Dedifferentiated amniotic fluid mesenchymal stem cell (primary cell): ENCODE data around the gene MRTFA.
"Not testable (repeated sequence)": the region's sequence is repeated elsewhere in the genome, so short reads cannot be mapped to it uniquely, and the experiment has no call there.

Experiments used
- DNase-seq: peaks from one replicate; pipeline ENCODE4 v3.0.0-alpha.2; 2016; ENCODE audit errors: extremely low spot score

MRTFA gene

DNA sequence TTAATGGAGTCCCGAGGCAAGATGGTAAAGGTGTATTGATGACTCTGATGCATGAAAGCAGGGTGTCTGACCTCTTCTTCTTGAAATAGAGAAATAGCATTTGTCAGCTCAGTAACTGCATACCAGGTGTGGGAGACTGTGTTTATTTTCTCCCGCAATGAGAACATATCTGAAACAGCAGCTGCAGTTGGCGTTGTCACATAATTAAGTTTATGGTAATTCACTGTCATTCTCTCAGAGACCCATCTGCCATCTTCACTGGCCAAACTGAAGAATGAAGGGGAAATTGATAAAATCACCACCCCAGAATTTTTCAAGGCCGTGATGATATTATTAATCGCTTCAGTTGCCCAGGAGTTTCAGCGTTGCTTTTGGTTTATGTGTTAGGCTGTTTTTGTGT, 22.6 kb upstream of the MRTFA start:
- DNase-seq = no peak

DNA sequence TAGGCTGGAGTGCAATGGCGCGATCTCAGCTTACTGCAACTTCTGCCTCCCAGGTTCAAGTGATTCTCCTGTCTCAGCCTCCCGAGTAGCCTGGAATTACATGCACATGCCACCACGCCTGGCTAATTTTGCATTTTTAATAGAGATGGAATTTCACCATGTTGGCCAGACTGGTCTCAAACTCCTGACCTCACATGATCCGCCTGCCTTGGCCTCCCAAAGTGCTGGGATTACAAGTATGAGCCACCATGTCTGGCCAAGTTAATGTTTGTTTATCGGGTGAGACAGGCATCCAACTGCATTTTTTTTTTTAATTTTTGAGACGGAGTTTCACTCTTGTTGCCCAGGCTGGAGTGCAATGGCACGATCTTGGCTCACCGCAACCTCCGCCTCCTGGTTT, 20.1 kb upstream of the MRTFA start:
- not testable (repeated sequence) for DNase-seq

DNA sequence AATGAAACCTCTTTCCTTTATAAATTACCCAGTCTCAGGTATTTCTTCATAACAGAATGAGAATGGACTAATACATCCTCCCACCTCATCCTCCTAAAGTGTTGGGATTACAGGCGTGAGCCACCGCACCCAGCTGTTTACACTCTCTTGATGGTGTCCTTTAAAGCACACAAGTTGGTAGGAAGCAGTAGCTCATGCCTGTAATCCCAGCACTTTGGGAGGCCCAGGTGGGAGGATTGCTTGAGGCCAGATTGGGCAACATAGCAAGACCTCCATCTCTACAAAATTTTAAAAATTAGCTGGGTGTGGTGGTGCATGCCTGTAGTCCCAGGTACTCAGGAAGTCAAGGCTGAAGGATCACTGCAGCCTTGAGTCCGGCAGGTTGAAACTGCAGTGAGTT, 19.4 kb upstream of the MRTFA start:
- DNase-seq = not testable (repeated sequence)

DNA sequence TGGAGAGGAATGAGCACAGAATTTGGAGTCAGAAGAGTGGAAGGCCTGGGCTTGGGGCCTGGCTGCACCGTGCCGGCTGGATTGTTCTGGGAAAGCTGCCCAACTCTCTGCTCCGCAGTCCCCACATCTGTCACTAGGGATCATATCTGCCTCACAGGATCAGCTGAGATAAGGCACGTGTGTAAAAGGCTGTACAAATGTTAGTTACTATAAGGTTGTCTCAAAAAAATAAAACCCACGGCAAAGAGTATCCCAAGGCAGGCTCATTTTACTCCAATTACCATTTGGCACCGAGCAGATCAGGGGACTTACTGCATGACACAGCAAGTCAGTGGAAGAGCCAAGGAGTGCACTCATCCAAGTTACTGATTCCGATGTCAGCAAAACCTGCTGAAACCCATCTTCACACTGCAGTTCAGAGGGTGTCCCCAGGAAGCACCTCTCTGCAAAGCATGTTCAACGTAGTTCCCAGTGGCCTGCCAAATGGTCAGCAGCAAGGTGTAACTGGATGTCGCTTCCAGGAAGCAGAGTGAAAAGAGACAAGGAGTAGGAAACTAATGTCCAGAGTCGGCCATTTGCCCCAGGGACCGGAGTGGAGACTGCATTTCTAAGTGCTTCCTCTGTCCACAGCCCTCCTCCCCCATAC, 18.1 kb upstream of the MRTFA start:
- peak; percentile 37 for DNase-seq

- DNase-seq = no peak
Measured at GRCh38 chr22:40653361-40653760, 16.8 kb upstream of the MRTFA start.

GRCh38 chr22:40651563-40652501, 15.3 kb upstream of the MRTFA start:
- DNase-seq = peak; percentile 99

DNA sequence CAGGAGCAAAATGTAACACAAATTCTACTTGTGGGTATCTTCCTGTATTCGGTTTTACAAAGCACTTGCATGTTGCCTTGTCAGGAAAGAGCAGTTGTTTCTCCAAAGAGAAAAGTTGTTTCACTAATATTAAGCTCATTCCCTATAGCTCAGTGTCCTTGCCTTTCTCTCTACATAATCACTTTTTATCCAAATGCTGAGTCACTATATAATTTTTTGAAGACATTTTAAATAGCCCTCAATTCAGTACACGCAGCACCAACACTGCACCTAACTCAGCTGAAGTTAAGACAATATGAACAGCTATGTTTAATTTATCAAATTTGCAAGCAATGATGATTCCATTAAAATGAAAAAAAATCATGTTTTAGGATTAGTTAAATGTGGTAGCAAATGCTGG, 14.5 kb upstream of the MRTFA start:
- no peak for DNase-seq

GRCh38 chr22:40648386-40648785, 11.9 kb upstream of the MRTFA start:
- no peak for DNase-seq

GRCh38 chr22:40645579-40646197, 9.2 kb upstream of the MRTFA start:
- DNase-seq = no peak

GRCh38 chr22:40642316-40642715, 5.8 kb upstream of the MRTFA start:
- DNase-seq = no peak

DNA sequence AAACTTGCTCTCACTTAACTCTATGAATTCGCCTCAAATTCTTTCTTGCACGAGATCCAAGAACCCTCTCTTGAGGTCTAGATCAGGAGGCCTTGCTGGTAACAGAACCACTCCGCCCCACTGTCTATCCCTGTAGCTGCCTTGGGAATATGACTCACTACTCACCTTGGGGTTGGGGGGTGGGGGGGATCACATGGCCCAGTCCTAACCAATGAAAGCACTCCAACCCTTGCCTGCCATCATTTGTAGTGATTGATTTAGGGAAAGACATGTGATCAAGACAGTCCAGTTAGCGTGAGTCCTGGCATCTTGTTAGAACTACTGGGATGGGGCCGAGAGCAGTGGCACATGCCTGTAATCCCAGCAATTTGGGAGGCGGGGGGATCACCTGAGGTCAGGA, 4.8 kb upstream of the MRTFA start:
- DNase-seq = no peak

DNA sequence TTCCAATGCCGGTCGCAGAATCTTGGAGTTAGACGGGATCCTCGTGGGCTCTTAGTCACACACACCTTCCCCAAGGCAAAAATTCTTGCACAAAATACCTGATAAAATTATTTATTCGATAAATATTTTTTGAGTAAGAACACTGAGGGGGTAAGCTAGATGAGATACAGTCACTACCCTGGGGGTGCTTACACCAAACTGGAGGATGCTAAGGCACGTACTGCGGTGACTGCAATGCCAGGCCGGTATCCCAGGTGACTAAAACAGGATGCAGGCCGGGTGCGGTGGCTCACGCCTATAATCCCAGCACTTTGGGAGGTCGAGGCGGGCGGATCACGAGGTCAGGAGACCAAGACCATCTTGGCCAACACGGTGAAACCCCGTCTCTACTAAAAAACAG, 1.7 kb upstream of the MRTFA start:
- DNase-seq = no peak

DNA sequence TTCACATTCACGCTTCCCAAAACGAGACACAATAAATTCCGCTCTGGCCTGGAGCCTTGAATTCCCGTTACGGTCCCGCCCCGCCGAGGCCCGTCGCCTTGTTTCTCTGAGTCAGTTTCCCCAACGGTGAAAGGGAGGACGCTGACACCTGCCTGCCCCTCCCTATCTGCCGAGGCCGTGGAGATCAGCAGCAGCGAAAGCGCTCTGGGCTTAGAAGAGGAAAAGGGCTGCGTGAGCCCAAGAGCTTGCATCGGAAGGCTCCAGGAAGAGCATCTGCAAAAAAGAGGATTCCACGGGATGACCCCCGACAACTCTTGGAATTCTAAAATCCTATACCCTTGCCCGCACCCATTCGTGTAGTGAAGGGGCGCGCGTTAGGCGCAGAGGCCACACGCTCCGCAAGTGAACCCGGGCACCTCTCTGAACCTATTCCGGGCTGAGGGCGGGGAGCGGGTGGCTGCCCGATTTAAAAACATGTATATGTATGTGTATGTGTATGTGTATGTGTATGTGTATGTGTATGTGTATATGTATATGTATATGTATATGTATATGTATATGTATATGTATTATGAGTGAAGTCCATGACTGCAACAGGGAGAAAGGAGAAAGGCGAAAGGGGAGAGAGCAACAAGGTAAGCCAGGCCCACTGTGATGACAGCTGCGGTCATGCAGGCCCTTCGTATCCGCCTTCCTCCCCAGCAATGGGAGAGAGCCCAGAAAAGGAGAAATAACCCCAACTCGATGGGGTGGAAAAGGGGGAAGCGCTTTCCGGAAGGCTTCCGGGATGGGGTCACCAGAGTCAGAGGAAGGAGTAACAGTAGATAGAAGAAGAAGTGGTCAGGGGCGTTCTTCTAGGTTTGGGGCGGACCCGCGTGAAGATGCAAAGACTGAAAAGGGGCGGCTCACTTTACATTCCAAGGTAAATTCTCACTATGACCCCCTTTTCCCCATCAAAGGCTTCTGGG, 948 bp upstream of the MRTFA start:
- DNase-seq = peak; percentile 43

GRCh38 chr22:40635940-40636379, 559 bp downstream of the MRTFA start:
- DNase-seq = no peak

GRCh38 chr22:40635043-40635939, 1.2 kb downstream of the MRTFA start:
- DNase-seq = peak; percentile 52

DNA sequence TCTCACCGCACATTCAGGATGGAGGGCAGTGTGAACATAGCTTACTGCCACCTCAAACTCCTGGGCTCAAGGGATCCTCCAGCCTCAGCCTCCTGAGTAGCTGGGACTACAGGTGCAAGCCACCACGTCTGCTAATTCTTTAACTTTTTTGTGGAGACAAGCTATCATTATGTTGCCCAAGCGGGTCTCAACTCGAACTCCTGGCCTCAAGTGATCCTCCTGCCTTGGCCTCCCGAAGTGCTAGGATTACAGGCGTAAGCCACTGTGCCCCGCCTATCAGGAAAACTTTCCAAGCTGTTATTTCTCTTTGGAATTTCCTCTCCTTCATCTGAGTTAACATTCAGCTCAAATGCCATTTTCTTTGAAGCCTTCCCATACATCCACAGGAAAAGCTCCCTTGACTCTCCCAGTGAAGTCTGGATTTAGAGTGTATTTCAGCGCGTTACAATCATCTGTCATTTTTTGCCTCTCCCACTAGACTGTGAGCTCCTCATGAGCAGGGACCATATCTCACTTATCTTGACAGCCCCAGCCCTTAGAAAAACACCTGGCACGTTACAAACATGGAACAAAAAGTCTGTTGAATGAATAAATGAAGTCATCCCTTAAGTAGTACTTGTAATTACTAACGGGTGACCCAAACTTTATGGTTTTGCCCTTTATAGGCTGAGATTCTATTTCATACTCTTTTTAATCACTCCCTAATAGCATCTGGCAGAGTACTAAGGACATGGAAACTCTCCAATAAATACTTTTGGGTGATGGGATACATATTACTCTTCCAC, 2.2 kb downstream of the MRTFA start:
- no peak for DNase-seq

- no peak for DNase-seq
Measured at GRCh38 chr22:40633036-40633435, 3.5 kb downstream of the MRTFA start.

GRCh38 chr22:40631925-40632324, 4.6 kb downstream of the MRTFA start:
- no peak for DNase-seq

DNA sequence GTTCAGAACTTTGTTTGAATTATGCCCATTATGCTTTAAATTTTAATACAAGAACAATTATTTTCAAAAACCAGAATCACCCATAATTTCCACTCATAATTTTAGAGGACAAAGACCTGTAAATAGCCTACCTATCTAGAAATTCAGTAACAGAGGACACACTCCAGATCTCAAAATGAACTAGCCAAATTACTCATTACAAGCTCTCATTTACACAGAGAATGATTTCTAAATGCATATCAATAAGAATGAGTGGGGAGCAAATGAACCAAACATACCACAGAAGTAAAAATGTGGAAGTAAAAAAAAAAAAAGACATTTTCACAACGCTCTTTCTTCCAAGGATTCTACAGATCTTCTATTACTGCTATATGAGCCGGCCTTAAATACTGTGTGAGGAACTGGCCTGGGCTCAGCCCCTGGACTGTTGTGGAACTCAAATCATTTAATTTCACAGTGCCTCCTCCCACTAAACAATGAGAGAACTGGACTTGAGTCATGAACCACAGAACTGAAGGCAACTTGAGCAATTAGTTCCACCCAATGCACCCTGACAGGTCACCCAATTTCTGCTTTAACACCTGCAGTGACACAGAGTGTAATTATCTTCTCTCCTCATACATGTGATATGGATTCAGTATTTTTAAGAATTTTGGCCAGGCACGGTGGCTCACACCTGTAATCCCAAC, 8.0 kb downstream of the MRTFA start:
- no peak for DNase-seq
